Keratinocyte (primary cell): Measurements from ENCODE around the gene CFAP77. TPM values are rescaled to one million over a fixed set of nuclear protein-coding genes. Genes with fewer than 3 reads are reported as not detected.

Experiments
- DNase-seq: peaks from one replicate; pipeline ENCODE4 v3.0.0-alpha.2; 2011; ENCODE audit warnings: low read depth, missing footprints, low spot score
- FAIRE-seq: peaks from 2 replicates; lab custom pipeline; 2011; peaks lifted over from hg19 to GRCh38; lab: Jason Lieb, UNC
- H2AFZ ChIP-seq: 2 replicates; pipeline ENCODE4 v1.6.0; 2012; ENCODE audit warnings: low read length, control low read depth, inconsistent platforms; ENCODE audit not compliant: control insufficient read depth
- H3K27ac ChIP-seq: 2 replicates; pipeline ENCODE4 v1.5.1; 2011; ENCODE audit warnings: low read length; ENCODE audit not compliant: control insufficient read depth, insufficient read depth
- H3K27me3 ChIP-seq: 3 replicates; pipeline ENCODE4 v1.6.0; 2011; ENCODE audit warnings: low read length; ENCODE audit not compliant: control insufficient read depth, insufficient read depth; ENCODE audit errors: extremely low read depth
- H3K36me3 ChIP-seq, 2 experiments: 2 replicates in 1 of 2; 3 replicates in 1 of 2; pipeline ENCODE4 v1.5.1; 2011; ENCODE audit warnings: low read length in 2 of 2, mild to moderate bottlenecking in 1 of 2; ENCODE audit not compliant: control insufficient read depth in 2 of 2, insufficient read depth in 2 of 2; ENCODE audit errors: extremely low read depth in 1 of 2
- H3K4me1 ChIP-seq: 3 replicates; pipeline ENCODE4 v1.5.1; 2011; ENCODE audit warnings: low read length; ENCODE audit not compliant: control insufficient read depth, insufficient read depth; ENCODE audit errors: extremely low read depth
- H3K4me2 ChIP-seq: 3 replicates; pipeline ENCODE4 v1.6.0; 2011; ENCODE audit warnings: low read depth, low read length; ENCODE audit not compliant: control insufficient read depth, insufficient read depth; ENCODE audit errors: extremely low read depth
- H3K4me3 ChIP-seq, 3 experiments: fragments of 200-600 bp in 1 of 3; sonication (generic) in 1 of 3; 2 replicates in 2 of 3; 3 replicates in 1 of 3; pipeline ENCODE4 v1.5.1; 2011 to 2016; ENCODE audit warnings: low read length in 3 of 3, mild to moderate bottlenecking in 3 of 3, control low read depth in 2 of 3, inconsistent platforms in 1 of 3, low read depth in 1 of 3, mixed read lengths in 1 of 3, mixed run types in 1 of 3, moderate library complexity in 1 of 3; ENCODE audit not compliant: control insufficient read depth in 2 of 3, insufficient read depth in 2 of 3; ENCODE audit errors: extremely low read depth in 1 of 3
- H3K79me2 ChIP-seq: 2 replicates; pipeline ENCODE4 v1.6.0; 2012; ENCODE audit warnings: low read length; ENCODE audit not compliant: control insufficient read depth, insufficient read depth
- H3K9ac ChIP-seq: 3 replicates; pipeline ENCODE4 v1.6.0; 2011; ENCODE audit warnings: low read length; ENCODE audit not compliant: control insufficient read depth, insufficient read depth; ENCODE audit errors: extremely low read depth
- H3K9me1 ChIP-seq: 3 replicates; pipeline ENCODE4 v1.6.0; 2011; ENCODE audit warnings: low read length; ENCODE audit not compliant: control insufficient read depth, insufficient read depth; ENCODE audit errors: extremely low read depth
- H3K9me3 ChIP-seq: 2 replicates; pipeline ENCODE4 v1.5.1; 2012; ENCODE audit warnings: low read depth, low read length; ENCODE audit not compliant: control insufficient read depth
- H4K20me1 ChIP-seq: 3 replicates; pipeline ENCODE4 v1.6.0; 2011; ENCODE audit warnings: low read length; ENCODE audit not compliant: control insufficient read depth, insufficient read depth; ENCODE audit errors: extremely low read depth
- EZH2 ChIP-seq: IDR thresholded peaks from one replicate; pipeline ENCODE4 v1.6.1; 2012; ENCODE audit warnings: inconsistent platforms, mild to moderate bottlenecking, low read length, moderate library complexity
- dilution Hi-C: fragments of 300-500 bp; cut with MboI; formaldehyde crosslinking; loops from one replicate; pipeline ENCODE4 v1.7.0; 2020; ENCODE audit warnings: low sequenced_read_pairs; ENCODE audit not compliant: extremely low pct_ligation_motif_present
- polyA plus RNA-seq, 5 experiments: library from polyadenylated mRNA; depleted of rRNA in 3 of 5; stranded (reverse) in 3 of 5; stranded (forward) in 1 of 5; unstranded in 1 of 5; fragments of >200 nt; gene quantifications; 1 replicate in 1 of 5; 2 replicates in 3 of 5; 3 replicates in 1 of 5; pipeline versions ENCODE4 v1.2.1 to v1.2.3, GENCODE V29; 2011 to 2012; ENCODE audit warnings: missing spikeins in 2 of 5, low read depth in 1 of 5, low replicate concordance in 1 of 5
- TF ChIP-seq, protein P1 (sequence below), 3 experiments: IDR thresholded peaks in 1 of 3; conservative IDR thresholded peaks in 1 of 3; optimal IDR thresholded peaks in 1 of 3; 2 replicates in 2 of 3; 3 replicates in 1 of 3; pipeline versions ENCODE3 to v1.5.1; 2011; ENCODE audit warnings: low read length in 3 of 3, mild to moderate bottlenecking in 3 of 3, moderate library complexity in 2 of 3, control low read depth in 1 of 3, inconsistent platforms in 1 of 3; ENCODE audit not compliant: insufficient read depth in 2 of 3; ENCODE audit errors: extremely low read depth in 1 of 3

CFAP77 gene
- polyA plus RNA-seq, 1 donor (not counting 4 experiments of a cell fraction or from before 2014, with no cell fraction given): not detected

DNA sequence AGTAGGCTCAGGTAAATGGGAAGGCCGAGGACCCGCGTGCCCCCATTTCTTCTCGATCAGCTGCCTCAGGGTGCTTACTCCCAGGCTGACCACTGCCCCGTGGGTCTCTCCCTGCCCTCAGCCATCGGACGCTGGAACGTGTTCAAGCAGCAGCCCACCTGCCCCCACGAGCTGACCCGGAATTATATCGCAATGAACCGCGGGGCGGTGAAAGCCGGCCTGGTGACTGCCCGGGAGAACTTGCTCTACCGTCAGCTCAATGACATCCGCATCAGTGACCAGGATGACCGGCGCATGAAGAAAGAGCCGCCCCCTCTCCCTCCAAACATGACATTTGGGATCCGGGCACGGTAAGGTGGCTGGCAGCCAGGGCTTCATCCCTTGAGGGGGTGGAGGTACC, 89.2 kb downstream of the CFAP77 start:
- Histone ChIP-seq H3K27me3 (peaks cover 18% of the 10 kb centered on the region), H3K79me2 (no peaks in the 10 kb centered on the region)

DNA sequence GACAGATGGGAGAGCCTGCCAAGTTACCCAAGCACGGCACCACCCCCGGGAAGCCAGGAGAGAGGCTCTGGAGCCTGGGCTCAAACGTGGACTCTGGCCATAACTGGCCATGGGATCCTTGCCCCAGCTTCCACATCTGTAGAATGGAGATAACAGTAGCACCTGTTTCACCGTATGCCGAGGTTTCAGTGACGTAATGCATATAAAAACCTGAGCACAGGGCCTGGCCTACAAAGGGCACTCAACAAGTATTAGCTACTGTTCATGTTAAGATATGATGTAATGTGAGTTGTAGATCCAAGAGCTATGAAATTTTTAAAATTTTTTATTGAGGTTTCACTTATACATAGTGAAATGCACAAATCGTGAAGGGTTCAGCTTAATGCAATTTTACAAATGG, 90.2 kb downstream of the CFAP77 start:
- Histone ChIP-seq H2AFZ (no peak overlapping the region), H3K9ac (no peak overlapping the region), H3K4me3 (no peak overlapping the region), H3K27ac (no peak overlapping the region), H3K9me3 (no peaks in the 10 kb centered on the region), H3K36me3 (no peaks in the 10 kb centered on the region), H3K27me3 (peaks cover 23% of the 10 kb centered on the region), H3K79me2 (no peaks in the 10 kb centered on the region), H3K4me2 (no peak overlapping the region), H3K4me1 (no peaks in the 10 kb centered on the region), H3K9me1 (no peaks in the 10 kb centered on the region), H4K20me1 (no peaks in the 10 kb centered on the region)
- TF ChIP-seq EZH2: no peak
- TF ChIP-seq, protein P1, sequence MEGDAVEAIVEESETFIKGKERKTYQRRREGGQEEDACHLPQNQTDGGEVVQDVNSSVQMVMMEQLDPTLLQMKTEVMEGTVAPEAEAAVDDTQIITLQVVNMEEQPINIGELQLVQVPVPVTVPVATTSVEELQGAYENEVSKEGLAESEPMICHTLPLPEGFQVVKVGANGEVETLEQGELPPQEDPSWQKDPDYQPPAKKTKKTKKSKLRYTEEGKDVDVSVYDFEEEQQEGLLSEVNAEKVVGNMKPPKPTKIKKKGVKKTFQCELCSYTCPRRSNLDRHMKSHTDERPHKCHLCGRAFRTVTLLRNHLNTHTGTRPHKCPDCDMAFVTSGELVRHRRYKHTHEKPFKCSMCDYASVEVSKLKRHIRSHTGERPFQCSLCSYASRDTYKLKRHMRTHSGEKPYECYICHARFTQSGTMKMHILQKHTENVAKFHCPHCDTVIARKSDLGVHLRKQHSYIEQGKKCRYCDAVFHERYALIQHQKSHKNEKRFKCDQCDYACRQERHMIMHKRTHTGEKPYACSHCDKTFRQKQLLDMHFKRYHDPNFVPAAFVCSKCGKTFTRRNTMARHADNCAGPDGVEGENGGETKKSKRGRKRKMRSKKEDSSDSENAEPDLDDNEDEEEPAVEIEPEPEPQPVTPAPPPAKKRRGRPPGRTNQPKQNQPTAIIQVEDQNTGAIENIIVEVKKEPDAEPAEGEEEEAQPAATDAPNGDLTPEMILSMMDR (optimal IDR thresholded peaks at IDR 0.05 in 1 of 3, IDR thresholded peaks at IDR 0.05 in 1 of 3, conservative IDR thresholded peaks at IDR 0.05 in 1 of 3; ENCODE audit: extremely low read depth in 1 of 3, insufficient read depth in 2 of 3, low read length in 3 of 3): no peak
- dilution Hi-C loops: no loop called here
- FAIRE-seq (no peak), DNase-seq (no peak)

More for the DNA sequence above, 89.2 kb downstream of the CFAP77 start:
- no peak for DNase-seq
- H3K9ac ChIP-seq: no peak overlapping the region
- H3K9me1 ChIP-seq: no peaks in the 10 kb centered on the region
- H3K9me3 ChIP-seq: no peaks in the 10 kb centered on the region
- no peaks in the 10 kb centered on the region for H3K36me3 ChIP-seq
- FAIRE-seq: no peak
- dilution Hi-C loops: no loop called here
- H3K4me3 ChIP-seq: no peak overlapping the region
- no peaks in the 10 kb centered on the region for H4K20me1 ChIP-seq
- H2AFZ ChIP-seq: no peak overlapping the region
- no peak overlapping the region for H3K27ac ChIP-seq
- H3K4me2 ChIP-seq: no peak overlapping the region
- TF ChIP-seq, protein P1 (optimal IDR thresholded peaks at IDR 0.05 in 1 of 3, IDR thresholded peaks at IDR 0.05 in 1 of 3, conservative IDR thresholded peaks at IDR 0.05 in 1 of 3; ENCODE audit: extremely low read depth in 1 of 3, insufficient read depth in 2 of 3, low read length in 3 of 3): no peak
- no peak for TF ChIP-seq EZH2
- H3K4me1 ChIP-seq: no peaks in the 10 kb centered on the region
